Jurkat, Clone E6-1 (cell line): ENCODE data around the gene INPP5A.

Experiments
- DNase-seq: peaks from one replicate; pipeline ENCODE4 v3.0.0-alpha.2; 2011; ENCODE audit warnings: low read depth, low spot score
- H3K4me3 ChIP-seq: 2 replicates; pipeline ENCODE4 v1.5.1; 2011; ENCODE audit warnings: mild to moderate bottlenecking, low read length, control low read depth, moderate library complexity

INPP5A gene

DNA sequence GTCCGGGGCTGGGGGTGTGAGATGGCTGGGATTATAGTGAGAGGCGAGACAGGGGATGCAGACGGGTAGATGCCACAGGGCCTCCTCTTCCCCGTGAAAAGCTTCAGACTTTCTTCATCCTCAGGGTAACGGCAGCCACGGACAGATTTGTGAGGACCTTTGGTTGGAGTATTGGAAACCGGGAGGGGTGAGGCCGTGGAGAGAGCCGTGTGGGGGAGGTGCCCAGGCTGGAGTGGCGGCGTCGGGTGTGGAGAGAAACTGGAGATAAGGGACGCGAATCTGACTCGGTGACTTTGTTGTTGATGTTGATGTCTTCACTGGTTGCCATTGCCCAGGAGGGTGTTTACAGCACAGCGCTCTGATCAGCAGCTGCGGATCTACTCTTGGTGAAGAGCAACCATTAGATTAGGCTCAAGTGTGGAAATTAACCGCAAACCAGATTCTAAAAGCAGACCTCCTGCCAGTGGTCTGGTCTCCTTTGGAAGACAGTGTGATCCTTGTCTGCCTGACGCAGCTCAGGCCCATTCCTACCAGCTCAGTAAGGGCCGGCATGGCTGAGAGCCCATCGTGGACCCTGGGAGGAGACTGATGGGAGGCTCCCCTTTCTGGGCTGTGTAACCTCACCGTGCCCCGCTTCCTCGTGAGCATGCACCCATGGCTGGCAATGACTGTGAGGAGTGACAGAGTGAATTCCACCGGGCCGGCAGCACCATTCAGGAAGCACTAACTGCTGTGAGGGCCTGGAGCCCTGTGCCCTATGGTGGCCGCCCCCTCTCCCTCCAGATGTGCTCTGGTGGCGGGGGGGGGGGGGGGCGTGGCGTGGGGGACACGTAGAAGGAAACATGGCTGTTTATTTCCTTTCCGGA is 90.3 kb downstream of the INPP5A start:
- no peak overlapping the region for H3K4me3 ChIP-seq
- DNase-seq: no peak

DNA sequence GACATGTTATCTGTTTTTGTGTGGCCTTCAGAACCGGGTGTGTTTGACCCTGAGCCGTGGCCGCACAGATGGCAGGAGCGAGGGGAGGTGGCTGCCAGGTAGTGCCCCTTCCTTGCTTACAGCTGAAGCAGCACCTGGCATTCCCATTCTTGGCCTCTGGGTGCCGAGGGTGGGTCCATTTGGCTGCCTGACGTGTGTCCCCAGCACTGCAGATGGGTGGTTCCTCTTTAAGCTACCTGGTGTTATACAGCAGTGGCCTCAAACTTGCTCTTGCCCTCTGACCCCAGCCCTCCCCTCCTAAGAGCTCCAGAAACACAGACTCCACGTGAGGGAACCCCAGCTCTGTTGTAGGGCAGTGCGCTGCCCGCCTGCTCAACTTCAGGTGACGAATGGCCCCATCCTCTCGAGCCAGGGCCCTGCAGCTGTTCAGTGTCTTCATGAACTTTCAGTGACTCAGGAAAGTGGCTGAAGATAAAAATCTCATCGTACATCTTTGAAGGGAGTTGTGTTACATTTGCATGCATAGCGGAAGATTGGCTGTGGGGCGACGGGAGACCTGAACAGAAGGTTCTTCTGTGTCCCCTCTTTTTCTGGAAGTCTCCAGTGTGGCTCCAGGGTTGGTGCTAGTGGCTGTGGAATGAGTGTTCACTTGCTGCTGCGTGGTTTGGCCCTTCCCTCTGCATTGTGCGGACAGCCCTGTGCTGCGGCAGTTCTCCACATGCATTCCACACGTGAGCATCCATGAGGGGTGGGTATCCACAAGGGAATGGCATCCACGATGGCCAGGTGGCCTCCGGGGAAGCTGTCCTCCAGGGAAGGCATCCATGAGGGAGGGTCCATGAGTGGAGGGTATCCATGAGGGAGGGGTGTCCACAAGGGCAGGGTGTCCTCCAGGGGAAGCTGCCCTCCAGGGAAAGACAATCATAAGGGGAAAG is 91.6 kb downstream of the INPP5A start:
- DNase-seq: no peak
- no peak overlapping the region for H3K4me3 ChIP-seq

DNA sequence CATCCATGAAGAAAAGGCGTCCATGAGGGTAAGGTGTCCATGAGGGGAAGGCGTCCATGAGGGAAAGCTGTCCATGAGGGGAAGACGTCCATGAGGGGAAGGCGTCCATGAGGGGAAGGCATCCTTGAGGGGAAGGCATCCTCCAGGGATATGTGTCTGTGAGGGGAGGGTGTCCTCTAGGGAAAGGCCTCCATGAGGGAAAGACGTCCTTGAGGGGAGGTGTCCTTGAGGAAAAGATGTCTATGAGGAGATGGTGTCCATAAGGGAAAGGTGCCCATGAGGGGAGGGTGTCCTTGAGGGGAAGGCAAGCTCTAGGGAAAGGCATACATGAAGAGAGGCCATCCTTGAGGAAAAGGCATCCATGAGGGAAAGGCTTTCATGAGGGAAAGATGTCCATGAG is 92.6 kb downstream of the INPP5A start:
- DNase-seq: no peak
- H3K4me3 ChIP-seq: no peak overlapping the region

DNA sequence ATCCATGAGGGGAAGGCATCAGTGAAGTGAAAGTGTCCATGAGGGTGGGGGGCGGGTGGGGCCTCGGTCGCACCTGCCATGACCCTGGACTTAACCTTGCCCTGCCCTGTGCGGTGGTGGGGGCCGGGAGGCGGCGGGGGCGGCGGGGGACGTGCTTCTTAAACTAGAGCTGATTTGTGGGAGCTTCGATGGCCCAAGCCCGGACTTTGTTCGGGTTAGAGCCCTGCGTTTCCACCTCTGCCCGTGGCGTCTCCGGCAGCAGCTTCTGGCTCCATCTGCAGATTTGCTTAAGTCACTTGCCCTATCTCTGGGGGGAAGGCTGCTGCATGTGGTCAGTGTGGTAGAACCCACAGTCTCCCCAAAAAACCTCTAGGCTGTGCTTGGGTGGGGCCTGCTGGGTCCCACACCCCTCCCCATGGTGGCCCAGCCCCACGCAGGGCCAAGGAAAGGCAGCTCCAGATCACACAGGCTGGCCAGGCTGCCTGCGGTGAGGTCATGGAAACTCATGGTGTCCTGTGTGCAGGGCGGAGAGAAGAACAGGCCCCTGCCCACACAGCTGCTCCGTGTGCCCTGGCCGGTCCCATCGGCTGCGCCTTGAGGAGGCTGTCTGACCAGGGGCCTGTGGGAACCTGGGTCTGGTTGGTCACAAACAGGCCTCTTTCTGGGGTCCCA is 93.2 kb downstream of the INPP5A start:
- DNase-seq: no peak
- H3K4me3 ChIP-seq: no peak overlapping the region

DNA sequence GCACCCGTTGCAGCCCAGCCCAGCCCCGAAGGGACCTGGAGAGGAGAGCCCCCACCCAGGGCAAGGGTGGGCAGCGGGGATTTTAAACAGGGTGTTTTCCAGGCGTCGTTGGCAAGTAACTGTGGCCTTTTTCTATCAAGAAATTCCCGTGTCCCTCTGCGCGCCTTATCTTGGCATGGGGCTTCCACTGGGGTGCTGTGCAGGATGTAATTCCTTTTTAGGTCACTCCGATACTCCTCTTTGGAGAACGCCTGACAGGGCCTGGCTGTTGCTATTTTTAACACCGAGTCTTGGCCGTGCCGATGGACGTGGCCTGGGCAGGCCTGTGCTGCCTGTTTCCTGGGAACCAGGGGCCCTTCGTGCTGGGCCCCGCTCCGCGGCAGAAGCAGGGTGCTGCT is 93.8 kb downstream of the INPP5A start:
- DNase-seq: no peak

DNA sequence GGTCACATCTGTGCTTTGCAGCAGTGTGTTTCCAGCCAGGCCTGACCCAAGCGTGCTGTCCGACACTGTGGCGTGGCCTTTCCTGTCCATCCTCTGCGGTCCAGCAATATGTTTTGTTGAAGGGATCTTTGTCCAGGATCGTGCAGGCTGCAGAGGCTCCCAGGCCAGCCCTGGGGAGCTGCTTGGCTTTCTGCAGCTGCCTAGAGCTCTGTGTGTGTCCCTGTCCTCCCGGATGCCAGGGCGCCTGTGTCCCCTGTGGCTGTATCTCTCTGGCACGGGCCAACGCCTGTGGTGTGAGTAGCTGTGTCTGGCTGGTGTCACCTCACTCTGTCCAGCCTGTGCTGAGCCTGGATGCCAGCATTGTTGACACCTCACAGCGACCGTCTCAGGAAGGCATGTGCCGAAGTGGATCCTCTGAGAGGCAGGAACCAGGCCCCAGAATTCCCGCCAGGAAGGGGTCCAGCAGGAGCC is 94.5 kb downstream of the INPP5A start:
- H3K4me3 ChIP-seq: no peak overlapping the region
- no peak for DNase-seq

More for the DNA sequence above, 93.8 kb downstream of the INPP5A start:
- no peak overlapping the region for H3K4me3 ChIP-seq

DNA sequence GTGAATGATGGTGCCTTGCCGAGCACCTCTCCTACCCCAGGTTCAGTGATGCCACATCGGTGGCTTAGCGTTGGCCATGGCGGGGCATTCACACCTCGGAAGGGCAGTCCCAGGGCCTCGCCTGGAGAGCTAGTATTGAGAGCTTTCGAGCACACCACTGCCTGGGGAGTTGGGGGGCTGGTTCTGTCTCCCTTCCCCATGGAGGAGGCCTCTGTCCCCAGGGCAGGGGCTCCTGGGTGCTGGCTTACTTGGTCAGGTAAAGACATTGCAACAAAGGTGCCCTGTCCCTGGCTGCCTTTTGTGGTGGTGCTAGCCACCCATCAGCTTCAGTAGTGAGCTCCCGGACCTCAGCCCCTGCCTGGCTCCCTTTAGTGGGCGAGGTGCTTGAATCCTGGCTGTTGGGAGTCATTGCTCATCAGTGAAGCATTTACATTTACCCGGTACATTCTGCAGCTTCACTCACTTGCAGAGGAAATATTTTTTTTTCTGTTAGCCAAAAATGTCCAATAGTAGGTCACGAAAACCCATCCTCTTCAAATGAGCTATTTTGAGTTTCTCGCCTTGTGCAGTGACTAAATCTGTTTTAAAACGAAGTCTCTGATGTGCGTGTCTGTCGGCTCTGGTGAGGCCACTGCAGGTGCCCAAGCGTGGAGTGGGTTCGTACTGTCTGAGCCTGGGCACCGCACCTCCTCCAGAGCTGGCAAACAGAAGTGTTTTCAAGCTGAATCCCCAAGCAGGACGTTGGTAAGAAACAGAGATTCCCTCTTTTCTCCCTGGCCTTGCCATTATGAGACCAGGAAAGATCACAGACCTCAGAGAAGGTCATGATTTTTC is 95.5 kb downstream of the INPP5A start:
- DNase-seq: no peak
- H3K4me3 ChIP-seq: no peak overlapping the region

DNA sequence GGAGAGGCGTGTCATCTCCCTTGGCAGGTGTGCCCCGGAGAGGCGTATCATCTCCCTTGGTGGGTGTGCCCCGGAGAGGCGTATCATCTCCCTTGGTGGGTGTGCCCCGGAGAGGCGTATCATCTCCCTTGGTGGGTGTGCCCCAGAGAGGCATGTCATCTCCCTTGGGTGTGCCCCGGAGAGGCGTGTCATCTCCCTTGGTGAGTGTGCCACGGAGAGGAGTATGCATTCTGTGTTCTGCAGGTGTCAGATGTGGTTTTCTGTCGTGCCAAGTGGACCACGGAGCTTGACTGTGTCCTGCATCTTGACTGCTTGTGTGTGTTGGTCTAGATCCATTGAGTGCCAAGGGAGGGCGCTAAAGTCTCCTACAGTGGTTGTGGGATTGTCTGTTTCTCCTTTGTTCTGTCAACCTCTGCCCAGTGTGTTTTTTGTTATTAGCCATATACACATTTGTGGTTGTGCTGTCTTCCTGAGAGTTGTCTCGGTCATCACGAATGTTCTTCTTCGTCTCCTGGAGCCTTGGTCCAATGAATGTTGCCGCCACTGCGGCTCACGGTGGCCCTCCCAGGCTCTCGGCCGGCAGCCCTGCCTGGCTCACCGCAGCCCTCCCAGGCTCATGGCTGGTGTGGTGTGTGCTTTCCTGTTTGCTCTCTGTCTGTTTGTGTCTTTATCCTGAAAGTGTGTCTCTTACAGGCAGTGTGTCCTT is 96.8 kb downstream of the INPP5A start:
- no peak for DNase-seq
- no peak overlapping the region for H3K4me3 ChIP-seq

DNA sequence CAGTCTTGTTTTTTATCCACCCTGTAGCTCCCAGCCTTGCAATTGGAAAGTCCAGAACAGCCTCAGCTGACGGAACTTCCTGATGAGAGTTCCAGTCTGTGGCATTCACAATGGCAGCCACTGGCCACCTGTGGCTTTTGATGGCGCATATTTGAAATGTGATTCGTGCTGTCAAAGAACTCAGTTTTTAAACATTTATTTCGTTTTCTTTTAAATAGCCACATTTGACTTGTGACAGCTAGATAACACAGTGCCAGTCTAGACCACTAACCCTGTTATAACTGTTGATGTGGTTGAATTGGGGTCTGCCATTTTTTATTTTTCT is 97.3 kb downstream of the INPP5A start:
- no peak overlapping the region for H3K4me3 ChIP-seq
- no peak for DNase-seq

DNA sequence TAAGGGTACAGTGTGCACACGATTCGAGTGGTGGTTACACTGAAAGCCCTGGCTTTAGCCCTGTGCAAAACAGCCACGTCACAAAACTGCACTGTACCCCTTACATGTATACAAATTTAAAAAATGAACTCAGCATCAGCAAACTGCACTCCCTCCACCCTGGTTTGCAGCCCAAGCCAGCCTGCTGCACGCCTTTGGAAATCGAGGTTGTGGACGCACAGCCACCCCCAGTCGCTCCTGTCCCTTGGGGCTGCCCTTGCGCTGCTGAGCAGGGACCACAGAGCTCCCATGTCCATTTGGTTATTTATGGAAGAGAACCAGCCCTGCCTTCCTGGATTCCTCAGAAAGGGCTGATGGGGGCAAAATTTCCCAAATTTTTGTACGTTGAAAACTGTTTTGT is 98.8 kb downstream of the INPP5A start:
- no peak overlapping the region for H3K4me3 ChIP-seq
- no peak for DNase-seq

DNA sequence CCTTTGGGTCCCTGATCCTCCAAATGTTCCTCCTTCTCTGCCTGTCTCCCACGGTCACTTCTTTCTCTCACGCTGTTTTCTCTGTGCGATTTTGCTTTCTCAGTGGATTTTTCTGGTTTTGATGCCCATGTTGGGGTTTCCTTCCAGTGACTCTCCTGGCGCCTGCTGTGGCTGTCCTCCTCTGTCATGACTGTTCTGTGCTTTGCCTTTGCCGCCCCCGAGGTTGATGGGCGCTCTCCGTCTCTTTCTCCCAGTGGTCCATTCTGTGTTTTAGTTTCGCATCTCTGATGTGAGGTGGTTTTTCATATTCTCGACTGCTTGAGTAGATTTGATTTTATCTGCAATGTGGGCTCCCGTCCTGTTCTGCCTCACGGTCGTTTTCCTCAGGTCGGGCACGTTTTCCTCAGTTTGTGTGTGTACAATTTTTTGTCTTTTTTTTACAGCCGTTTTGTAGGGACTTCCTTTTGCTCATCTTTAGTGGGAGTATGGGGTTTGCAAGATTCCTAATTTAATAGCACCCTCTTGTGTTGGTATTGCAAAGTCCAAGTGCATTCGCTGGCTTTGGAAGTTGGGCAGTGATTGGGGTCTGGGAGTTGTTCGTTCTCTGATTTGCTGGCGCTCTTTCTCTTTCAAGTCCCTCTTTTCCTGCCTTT is 100.0 kb downstream of the INPP5A start:
- H3K4me3 ChIP-seq: no peak overlapping the region

DNA sequence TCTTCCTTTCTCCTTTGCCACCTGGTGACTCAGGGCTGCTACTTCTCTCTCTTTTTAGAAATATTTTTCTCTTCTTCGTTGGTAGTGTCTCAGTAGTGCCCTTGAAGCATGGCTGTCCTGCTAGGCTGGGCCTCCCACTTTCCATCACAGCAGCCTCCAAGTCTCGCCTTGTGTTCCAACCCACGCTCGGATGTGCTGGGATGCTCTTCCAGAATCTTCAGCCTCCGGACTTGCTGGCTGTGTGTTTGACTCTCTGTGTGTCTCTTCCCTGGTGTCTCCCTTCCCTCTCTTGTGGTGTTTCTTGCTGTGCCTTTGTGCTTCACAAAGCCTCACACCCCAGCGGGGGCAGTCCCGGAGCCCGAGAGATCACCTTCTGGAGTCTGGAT is 100.5 kb downstream of the INPP5A start:
- no peak overlapping the region for H3K4me3 ChIP-seq
- no peak for DNase-seq

More for the DNA sequence above, 100.0 kb downstream of the INPP5A start:
- DNase-seq: peak; percentile 38

DNA sequence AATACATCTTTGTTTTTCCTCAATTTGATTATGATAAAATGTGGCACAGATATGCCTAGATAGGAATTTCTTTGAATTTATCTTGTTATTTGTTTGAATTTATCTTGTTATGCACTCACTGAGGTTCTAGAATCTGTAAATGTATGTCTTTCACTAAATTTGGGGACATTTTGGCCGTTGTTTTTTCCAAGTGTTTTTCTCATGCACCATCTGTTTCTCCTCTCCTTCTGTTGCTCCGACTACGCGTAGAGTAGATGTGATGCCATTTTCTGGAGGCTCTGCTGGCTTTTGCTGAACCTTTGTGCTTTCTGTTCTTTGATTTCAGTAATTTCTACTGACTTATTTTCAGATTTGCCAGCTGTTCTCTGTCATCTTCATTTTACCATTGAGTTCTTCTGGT is 101.9 kb downstream of the INPP5A start:
- no peak for DNase-seq
- H3K4me3 ChIP-seq: no peak overlapping the region

DNA sequence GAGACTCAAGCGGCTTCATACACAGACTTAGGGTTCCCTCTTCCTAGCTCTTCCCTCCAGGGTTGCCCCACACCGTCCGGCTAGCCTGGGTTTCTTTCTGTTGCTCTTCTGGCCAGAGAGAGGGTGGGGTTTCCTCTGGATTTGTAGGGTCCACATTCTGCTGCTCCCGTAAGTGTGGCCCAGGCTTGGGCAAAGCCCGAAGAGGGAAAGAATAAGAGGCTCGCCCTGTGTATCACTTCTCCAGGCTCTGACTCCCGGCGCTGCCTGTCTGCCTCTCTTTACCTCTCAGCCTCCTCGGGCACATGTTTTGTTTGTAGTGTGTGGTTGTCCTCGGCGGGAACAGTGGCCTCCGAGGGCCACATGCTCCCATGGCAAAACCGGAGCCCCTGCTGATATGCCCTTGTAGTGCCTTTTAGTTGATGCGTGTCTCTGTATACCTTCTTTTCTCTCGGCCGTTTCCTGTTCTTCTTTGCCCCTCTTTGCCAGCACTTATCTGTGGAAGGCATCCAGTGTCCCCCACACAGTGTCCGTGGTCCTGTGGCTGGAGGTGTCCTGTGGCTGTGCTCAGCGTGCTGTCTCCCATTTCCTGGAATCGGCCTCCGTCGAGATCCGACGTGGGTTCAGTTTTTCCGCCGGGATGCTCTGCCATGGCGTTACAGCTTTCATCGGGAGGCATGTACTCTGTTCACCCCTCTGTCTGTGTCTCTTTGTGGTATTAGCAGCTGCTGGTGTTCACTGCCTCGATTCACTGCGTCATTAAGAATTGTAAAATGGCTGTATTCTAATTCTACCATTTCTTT is 102.9 kb downstream of the INPP5A start:
- no peak for DNase-seq
- no peak overlapping the region for H3K4me3 ChIP-seq

DNA sequence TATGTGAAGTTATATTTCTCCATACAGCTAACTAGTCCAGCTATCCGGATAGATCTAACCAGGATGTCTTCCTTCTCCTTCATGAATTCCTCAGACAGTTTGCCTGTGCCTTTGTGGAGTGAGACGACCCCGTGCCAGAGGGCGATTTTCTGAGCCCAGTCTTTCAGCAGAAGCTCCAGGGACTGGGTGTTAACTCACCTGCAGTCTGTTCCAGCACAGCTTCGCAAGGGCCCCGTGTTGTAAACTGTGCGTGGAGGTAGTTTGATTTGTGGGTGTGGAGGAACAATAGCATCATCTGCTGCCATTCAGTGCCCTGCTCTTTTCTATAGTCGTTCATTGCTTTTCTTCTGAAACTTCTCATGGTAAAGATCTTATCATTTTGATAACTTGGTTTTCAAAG is 103.8 kb downstream of the INPP5A start:
- no peak overlapping the region for H3K4me3 ChIP-seq
- DNase-seq: no peak

DNA sequence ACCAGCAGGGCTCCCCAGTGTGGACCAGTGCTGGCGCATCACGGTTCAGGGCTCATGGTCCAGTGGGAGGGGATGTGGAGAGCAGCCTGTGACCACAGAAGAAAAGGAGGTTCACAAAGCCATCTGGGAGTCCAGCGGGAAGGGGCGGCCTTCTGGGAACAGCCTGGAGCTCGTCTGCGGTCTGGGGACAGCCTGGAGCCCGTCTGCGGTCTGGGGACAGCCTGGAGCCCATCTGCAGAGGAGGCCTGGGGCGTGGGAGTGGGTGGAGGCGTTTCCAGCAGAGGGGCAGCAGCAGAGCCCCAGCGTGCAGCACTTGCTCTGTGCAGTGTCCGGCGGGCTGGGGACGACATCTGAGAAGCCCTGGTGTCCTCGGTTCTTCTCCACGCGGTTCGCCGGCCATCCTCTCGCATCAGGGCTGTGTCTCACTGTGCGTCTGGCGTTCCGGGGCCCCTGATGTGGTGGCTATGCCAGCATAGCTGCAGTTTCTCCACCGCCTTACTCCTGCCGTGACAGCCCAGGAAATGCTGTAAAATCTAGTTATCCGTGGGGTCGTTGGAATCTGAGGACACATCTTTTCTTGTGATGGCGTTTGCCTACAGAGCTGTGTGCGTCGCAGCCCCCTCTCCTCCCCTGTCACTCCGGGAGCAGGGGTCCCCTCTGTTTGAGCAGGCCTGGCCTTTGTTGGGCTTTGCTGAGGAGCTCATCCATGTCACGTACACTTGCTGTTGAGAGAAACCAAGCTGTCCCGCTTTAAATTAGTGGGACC is 104.6 kb downstream of the INPP5A start:
- no peak for DNase-seq
- H3K4me3 ChIP-seq: no peak overlapping the region

DNA sequence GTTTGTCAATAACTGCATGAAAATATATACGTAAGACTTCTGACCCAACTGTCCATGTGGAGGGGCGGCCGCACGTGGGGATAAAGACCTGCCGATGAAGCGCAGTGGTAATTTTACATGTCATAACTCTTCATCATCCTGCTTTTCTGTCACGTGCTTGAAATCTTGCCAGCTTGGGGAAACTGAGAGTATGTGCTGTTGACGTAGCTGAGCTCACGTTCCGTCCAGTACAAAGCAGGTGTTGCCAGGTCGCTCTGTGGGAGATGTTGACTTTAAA is 105.1 kb downstream of the INPP5A start:
- DNase-seq: no peak
- H3K4me3 ChIP-seq: no peak overlapping the region
